Panc1 (cell line): ENCODE results near the gene MSX1. TPM values are rescaled to one million over a fixed set of nuclear protein-coding genes. Genes with fewer than 3 reads are reported as not detected.

Experiments used
- ATAC-seq: fragments of 200-7000 bp; cut with Tn5 transposase; 2 replicates; pipeline ENCODE4 v1.9.1; 2020; ENCODE audit warnings: mild to moderate bottlenecking, moderate library complexity
- BruUV-seq: library from RNA; stranded (reverse); fragments of 400-500 nt; replicated peaks from 2 replicates; lab custom pipeline; 2021; lab: Mats Ljungman, UMichigan
- CTCF ChIA-PET: fragments of 300-600 bp; sonication (Branson Sonifier 250); formaldehyde crosslinking; loops from one replicate; lab custom pipeline; 2022; ENCODE audit warnings: antibody characterized with exemption; lab: Charles Lee
- POLR2A ChIA-PET: fragments of 300-600 bp; sonication (Branson Sonifier 250); formaldehyde crosslinking; loops from one replicate; lab custom pipeline; 2022; ENCODE audit warnings: antibody characterized with exemption; lab: Charles Lee
- DNase-seq: peaks from one replicate; pipeline ENCODE4 v3.0.0-alpha.2; 2010; ENCODE audit warnings: low read depth, low spot score
- H3K27ac ChIP-seq: 2 replicates; pipeline ENCODE4 v1.5.1; 2011; ENCODE audit warnings: mild to moderate bottlenecking, low read length, inconsistent platforms
- H3K27me3 ChIP-seq: fragments of 200-500 bp; sonication (Bioruptor generic); 2 replicates; pipeline ENCODE4 v1.6.0; 2014; ENCODE audit warnings: low read length, inconsistent platforms; ENCODE audit not compliant: control insufficient read depth, insufficient read depth
- H3K36me3 ChIP-seq: fragments of 200-500 bp; sonication (Bioruptor generic); 2 replicates; pipeline ENCODE4 v1.5.1; 2014; ENCODE audit warnings: inconsistent platforms, mild to moderate bottlenecking, low read length, moderate library complexity; ENCODE audit not compliant: control insufficient read depth, insufficient read depth
- H3K4me1 ChIP-seq: 2 replicates; pipeline ENCODE4 v1.5.1; 2011; ENCODE audit warnings: inconsistent platforms, mild to moderate bottlenecking, low read length, moderate library complexity; ENCODE audit not compliant: control insufficient read depth, insufficient read depth
- H3K4me3 ChIP-seq, 2 experiments: 2 replicates each; pipeline ENCODE4 v1.5.1; 2011 to 2012; ENCODE audit warnings: low read depth in 2 of 2, low read length in 2 of 2, mild to moderate bottlenecking in 2 of 2, inconsistent platforms in 1 of 2, moderate library complexity in 1 of 2
- H3K9me3 ChIP-seq: fragments of 200-500 bp; sonication (Bioruptor generic); 2 replicates; pipeline ENCODE4 v1.5.1; 2014; ENCODE audit warnings: low read depth, mild to moderate bottlenecking, inconsistent platforms, low read length, moderate library complexity; ENCODE audit not compliant: control insufficient read depth, insufficient read depth
- POLR2AphosphoS5 ChIP-seq: IDR thresholded peaks from 2 replicates; pipeline ENCODE4 v1.6.1; 2012; ENCODE audit warnings: mild to moderate bottlenecking, low read depth, low read length, moderate library complexity
- SIN3A ChIP-seq: IDR thresholded peaks from 2 replicates; pipeline ENCODE4 v1.6.1; 2012; ENCODE audit warnings: low read depth, mild to moderate bottlenecking, low read length, moderate library complexity, borderline replicate concordance; ENCODE audit not compliant: insufficient read depth
- TCF7L2 ChIP-seq: IDR thresholded peaks from 2 replicates; pipeline ENCODE4 v1.6.1; 2011; ENCODE audit warnings: mild to moderate bottlenecking, low read depth, low read length, inconsistent platforms
- in situ Hi-C: cut with HindIII; loops from 2 replicates; pipeline ENCODE4 v1.10.0; 2016; ENCODE audit warnings: low sequenced_read_pairs, low pct_unique_long_range_greater_than_20kb
- intact Hi-C: fragments of 100-400 bp; cut with micrococcal nuclease; formaldehyde crosslinking; loops from one replicate; pipeline ENCODE4 v1.10.0; 2022; ENCODE audit not compliant: unreplicated experiment
- total RNA-seq: library from RNA; stranded (reverse); gene quantifications from one replicate; pipeline ENCODE4 v1.2.1, GENCODE V29; 2021; ENCODE audit not compliant: unreplicated experiment
- TF ChIP-seq, protein P1 (sequence below), 2 experiments: IDR thresholded peaks; 2 replicates each; pipeline ENCODE4 v1.6.1; 2011 to 2012; ENCODE audit warnings: low read depth in 2 of 2, control low read depth in 1 of 2, low read length in 1 of 2, mild to moderate bottlenecking in 1 of 2, moderate library complexity in 1 of 2; ENCODE audit not compliant: insufficient read depth in 1 of 2
- TF ChIP-seq, protein P2 (sequence below): fragments of 450-650 bp; IDR thresholded peaks from 2 replicates; pipeline ENCODE4 v1.5.1; 2017; ENCODE audit warnings: mild to moderate bottlenecking

MSX1 gene
- total RNA-seq, 1 experiment from 2014 or later = 3.4 TPM

DNA sequence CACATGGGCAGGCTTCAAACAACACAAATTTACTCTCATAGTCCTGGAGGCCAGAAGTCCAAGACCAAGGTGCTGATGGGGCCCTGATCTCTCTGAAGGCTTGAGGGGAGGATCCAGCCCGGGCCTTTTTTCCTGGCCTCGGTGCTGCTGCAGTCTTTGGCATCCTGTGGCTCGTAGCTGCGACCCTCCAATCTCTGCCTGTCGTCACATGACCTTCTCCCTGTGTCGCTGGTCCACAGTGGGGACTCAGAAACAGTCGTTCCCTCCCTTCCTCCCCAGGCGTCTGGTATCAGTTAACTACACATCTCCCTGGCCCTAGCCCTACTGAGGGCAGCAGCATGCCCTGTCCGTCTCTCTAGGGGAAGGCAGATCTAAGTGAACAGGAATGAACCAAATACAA, 19.1 kb upstream of the MSX1 start:
- BruUV-seq = no TSS peak
- TF ChIP-seq POLR2AphosphoS5 (no peak), TCF7L2 (no peak), SIN3A (no peak)
- TF ChIP-seq, protein P1, sequence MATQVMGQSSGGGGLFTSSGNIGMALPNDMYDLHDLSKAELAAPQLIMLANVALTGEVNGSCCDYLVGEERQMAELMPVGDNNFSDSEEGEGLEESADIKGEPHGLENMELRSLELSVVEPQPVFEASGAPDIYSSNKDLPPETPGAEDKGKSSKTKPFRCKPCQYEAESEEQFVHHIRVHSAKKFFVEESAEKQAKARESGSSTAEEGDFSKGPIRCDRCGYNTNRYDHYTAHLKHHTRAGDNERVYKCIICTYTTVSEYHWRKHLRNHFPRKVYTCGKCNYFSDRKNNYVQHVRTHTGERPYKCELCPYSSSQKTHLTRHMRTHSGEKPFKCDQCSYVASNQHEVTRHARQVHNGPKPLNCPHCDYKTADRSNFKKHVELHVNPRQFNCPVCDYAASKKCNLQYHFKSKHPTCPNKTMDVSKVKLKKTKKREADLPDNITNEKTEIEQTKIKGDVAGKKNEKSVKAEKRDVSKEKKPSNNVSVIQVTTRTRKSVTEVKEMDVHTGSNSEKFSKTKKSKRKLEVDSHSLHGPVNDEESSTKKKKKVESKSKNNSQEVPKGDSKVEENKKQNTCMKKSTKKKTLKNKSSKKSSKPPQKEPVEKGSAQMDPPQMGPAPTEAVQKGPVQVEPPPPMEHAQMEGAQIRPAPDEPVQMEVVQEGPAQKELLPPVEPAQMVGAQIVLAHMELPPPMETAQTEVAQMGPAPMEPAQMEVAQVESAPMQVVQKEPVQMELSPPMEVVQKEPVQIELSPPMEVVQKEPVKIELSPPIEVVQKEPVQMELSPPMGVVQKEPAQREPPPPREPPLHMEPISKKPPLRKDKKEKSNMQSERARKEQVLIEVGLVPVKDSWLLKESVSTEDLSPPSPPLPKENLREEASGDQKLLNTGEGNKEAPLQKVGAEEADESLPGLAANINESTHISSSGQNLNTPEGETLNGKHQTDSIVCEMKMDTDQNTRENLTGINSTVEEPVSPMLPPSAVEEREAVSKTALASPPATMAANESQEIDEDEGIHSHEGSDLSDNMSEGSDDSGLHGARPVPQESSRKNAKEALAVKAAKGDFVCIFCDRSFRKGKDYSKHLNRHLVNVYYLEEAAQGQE (IDR thresholded peaks at IDR 0.05; ENCODE audit: insufficient read depth in 1 of 2, low read depth in 2 of 2, low read length in 1 of 2) = no peak
- TF ChIP-seq, protein P2, sequence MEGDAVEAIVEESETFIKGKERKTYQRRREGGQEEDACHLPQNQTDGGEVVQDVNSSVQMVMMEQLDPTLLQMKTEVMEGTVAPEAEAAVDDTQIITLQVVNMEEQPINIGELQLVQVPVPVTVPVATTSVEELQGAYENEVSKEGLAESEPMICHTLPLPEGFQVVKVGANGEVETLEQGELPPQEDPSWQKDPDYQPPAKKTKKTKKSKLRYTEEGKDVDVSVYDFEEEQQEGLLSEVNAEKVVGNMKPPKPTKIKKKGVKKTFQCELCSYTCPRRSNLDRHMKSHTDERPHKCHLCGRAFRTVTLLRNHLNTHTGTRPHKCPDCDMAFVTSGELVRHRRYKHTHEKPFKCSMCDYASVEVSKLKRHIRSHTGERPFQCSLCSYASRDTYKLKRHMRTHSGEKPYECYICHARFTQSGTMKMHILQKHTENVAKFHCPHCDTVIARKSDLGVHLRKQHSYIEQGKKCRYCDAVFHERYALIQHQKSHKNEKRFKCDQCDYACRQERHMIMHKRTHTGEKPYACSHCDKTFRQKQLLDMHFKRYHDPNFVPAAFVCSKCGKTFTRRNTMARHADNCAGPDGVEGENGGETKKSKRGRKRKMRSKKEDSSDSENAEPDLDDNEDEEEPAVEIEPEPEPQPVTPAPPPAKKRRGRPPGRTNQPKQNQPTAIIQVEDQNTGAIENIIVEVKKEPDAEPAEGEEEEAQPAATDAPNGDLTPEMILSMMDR = no peak
- no peaks in the 10 kb centered on the region for H3K27me3 ChIP-seq
- H3K9me3 ChIP-seq = no peaks in the 10 kb centered on the region
- intact Hi-C loops (no loop called here), in situ Hi-C loops (no loop called here)
- H3K36me3 ChIP-seq = no peaks in the 10 kb centered on the region
- H3K27ac ChIP-seq = no peak overlapping the region
- CTCF ChIA-PET = no interaction called here
- DNase-seq (no peak), ATAC-seq (no peak)
- H3K4me1 ChIP-seq = no peaks in the 10 kb centered on the region
- H3K4me3 ChIP-seq = no peak overlapping the region
- POLR2A ChIA-PET = no interaction called here

DNA sequence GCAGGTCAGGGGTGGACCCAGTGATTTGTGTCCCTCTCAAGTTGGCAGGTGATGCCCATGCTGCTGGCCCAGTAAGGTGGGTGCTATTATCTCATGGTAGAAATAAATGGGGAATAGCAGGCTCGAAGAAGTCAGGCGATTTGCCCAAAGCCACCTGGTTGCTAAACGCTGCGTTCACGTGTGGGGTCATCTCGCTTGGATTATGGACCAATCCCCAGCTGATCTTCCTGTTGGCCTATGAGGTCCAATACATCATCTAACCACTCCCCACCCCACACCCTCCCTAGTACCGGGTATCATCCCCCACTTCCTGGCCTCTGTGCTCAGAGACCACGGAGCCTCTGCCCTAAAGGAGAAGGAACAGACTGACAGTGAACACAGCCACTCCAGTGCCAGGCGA, 18.3 kb upstream of the MSX1 start:
- in situ Hi-C loops (no loop called here), intact Hi-C loops (no loop called here)
- BruUV-seq = no TSS peak
- no peak for DNase-seq
- ChIA-PET CTCF (no interaction called here), POLR2A (no interaction called here)
- Histone ChIP-seq H3K27ac (no peak overlapping the region), H3K9me3 (no peaks in the 10 kb centered on the region), H3K36me3 (no peaks in the 10 kb centered on the region), H3K4me1 (no peaks in the 10 kb centered on the region), H3K4me3 (no peak overlapping the region), H3K27me3 (no peaks in the 10 kb centered on the region)
- TF ChIP-seq SIN3A = no peak
- no peak for ATAC-seq

DNA sequence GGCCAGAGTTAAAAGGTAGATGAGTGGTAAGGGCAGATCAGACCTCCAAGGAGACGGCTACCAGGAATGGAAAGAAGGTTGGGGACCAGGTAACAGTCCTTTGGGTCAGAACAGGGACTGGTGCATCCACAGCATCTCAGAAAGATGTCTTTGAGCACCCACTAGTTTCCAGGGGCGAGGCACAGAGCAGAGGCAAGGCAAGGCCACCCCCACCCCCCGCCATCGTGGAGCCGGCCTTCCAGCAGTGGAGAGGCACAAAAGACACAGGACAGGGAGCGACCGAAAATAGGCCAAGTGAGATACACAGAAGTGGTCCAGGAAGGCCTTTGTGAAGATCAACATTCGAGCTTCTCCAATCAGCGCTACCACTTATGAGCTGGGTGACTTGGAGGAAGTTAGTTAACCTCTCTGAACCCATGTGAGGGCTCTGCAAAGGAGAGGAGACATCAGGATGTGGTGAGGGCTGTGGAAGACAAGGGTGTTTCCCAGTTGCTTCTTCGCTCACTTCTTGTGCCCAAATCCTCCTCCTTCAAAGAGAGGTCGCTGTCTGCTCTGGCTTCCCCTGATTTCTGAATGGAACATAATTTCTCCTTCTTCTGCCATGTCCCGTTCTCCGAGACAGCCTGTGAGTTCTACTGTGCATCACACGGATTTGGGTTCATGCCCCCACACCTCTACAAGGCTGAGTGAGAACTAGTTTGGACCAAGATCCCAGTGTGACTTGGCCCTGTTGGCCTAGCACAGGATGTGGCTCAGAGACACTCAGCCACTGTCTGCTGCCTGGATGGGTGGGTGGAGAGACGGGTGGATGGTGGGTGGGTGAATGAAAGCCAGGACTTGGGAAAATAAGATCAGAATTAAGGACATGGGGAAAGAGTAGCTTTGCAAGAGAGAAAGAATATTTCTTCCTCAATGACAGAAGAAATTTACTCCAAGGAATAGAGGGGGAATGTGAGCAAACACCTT, 16.7 kb upstream of the MSX1 start:
- Histone ChIP-seq H3K4me3 (no peak overlapping the region), H3K9me3 (no peaks in the 10 kb centered on the region), H3K27me3 (no peaks in the 10 kb centered on the region), H3K27ac (no peak overlapping the region), H3K36me3 (no peaks in the 10 kb centered on the region), H3K4me1 (no peaks in the 10 kb centered on the region)
- in situ Hi-C loops (no loop called here), intact Hi-C loops (no loop called here)
- no TSS peak for BruUV-seq
- POLR2A ChIA-PET = no interaction called here
- ATAC-seq (no peak), DNase-seq (no peak)
- TF ChIP-seq POLR2AphosphoS5 (no peak), SIN3A (no peak), TCF7L2 (no peak)
- TF ChIP-seq, protein P2 = no peak
- TF ChIP-seq, protein P1 (IDR thresholded peaks at IDR 0.05; ENCODE audit: insufficient read depth in 1 of 2, low read depth in 2 of 2, low read length in 1 of 2) = no peak
- CTCF ChIA-PET = no interaction called here
